RPMI7951 (cell line): ENCODE data around the gene PLPP2. TPM values are rescaled to one million over a fixed set of nuclear protein-coding genes. Genes with fewer than 3 reads are reported as not detected.

ENCODE experiments used
- DNase-seq: peaks from one replicate; pipeline ENCODE4 v3.0.0-alpha.2; 2012; ENCODE audit warnings: low read depth
- total RNA-seq: library from RNA; depleted of rRNA; stranded (reverse); fragments of >200 nt; shearing (Covaris generic); gene quantifications from 2 replicates; pipeline ENCODE4 v1.2.3, GENCODE V29; 2014

The PLPP2 gene
- total RNA-seq, 1 experiment from 2014 or later: 0.48 TPM

- no peak for DNase-seq
These were observed 24.6 kb upstream of the PLPP2 start for GRCh38 chr19:315811-316210.

GRCh38 chr19:313988-314815 is 23.0 kb upstream of the PLPP2 start:
- DNase-seq: no peak

GRCh38 chr19:313169-313987 is 22.2 kb upstream of the PLPP2 start:
- DNase-seq: no peak

- no peak for DNase-seq
These were observed 20.6 kb upstream of the PLPP2 start for GRCh38 chr19:311813-312261.

GRCh38 chr19:310781-311496 is 19.7 kb upstream of the PLPP2 start:
- no peak for DNase-seq

GRCh38 chr19:310141-310651 is 19.0 kb upstream of the PLPP2 start:
- DNase-seq: no peak

- no peak for DNase-seq
These were observed 18.0 kb upstream of the PLPP2 start for GRCh38 chr19:309206-309565.

GRCh38 chr19:308471-309205 is 17.4 kb upstream of the PLPP2 start:
- no peak for DNase-seq

- DNase-seq: no peak
These were observed 16.7 kb upstream of the PLPP2 start for GRCh38 chr19:307793-308420.

GRCh38 chr19:307111-307531 is 15.9 kb upstream of the PLPP2 start:
- no peak for DNase-seq

GRCh38 chr19:306151-306900 is 15.1 kb upstream of the PLPP2 start:
- no peak for DNase-seq

- no peak for DNase-seq
These were observed 14.3 kb upstream of the PLPP2 start for GRCh38 chr19:305240-306150.

GRCh38 chr19:296476-297225 is 5.4 kb upstream of the PLPP2 start:
- DNase-seq: no peak

- no peak for DNase-seq
These were observed 4.6 kb upstream of the PLPP2 start for GRCh38 chr19:295687-296370.

GRCh38 chr19:294946-295686 is 3.9 kb upstream of the PLPP2 start:
- DNase-seq: no peak

- DNase-seq: no peak
These were observed 3.2 kb upstream of the PLPP2 start for GRCh38 chr19:294341-294945.
